ENCODE measurements around the gene GTPBP1. TPM values are rescaled to one million over a fixed set of nuclear protein-coding genes. Genes with fewer than 3 reads are reported as not detected.

GTPBP1 gene
- total RNA-seq, 2 experiments from 2014 or later, result 51.1 to 95.0 TPM

DNA sequence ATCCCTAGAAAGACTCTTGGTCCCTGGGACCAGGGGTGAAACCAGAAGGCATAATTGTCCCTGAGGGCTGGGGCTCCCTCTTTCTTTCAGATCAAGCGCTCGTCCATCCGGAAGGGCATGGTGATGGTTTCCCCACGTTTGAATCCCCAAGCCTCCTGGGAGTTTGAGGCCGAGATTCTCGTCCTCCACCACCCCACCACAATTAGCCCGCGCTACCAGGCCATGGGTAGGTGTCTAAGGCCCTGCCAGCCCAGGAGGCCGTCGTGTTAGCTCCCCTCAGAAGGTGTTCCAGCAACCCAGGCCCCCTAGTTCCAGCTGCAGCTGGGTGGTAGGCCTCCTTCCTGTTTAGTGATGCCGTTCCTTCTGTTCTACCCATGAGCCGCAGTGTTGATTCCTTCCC, 21.4 kb downstream of the GTPBP1 start:
- no TSS peak for BruUV-seq (replicated peaks)
- Histone ChIP-seq H3K9me3 (ENCODE audit: low read length) (no peaks in the 10 kb centered on the region), H3K9me2 (ENCODE audit: insufficient read depth, low read length) (no peaks in the 10 kb centered on the region), H3K4me1 (ENCODE audit: insufficient read depth, low read length, poor library complexity, severe bottlenecking) (no peaks in the 10 kb centered on the region), H3K4me2 (ENCODE audit: low read length) (no peak overlapping the region), H3K27ac (ENCODE audit: low read depth, low read length, poor library complexity, severe bottlenecking) (no peak overlapping the region), H2AFZ (ENCODE audit: low read length) (no peak overlapping the region), H3K36me3 (ENCODE audit: insufficient read depth, low read length) (peaks cover 94% of the 10 kb centered on the region), H3K4me3 (ENCODE audit: low read depth, low read length, poor library complexity, severe bottlenecking) (no peak overlapping the region), H4K20me1 (ENCODE audit: insufficient read depth, low read length) (no peaks in the 10 kb centered on the region), H3K79me2 (ENCODE audit: insufficient read depth, low read depth, low read length) (no peaks in the 10 kb centered on the region)
- intact Hi-C loops (cut with micrococcal nuclease; ENCODE audit: unreplicated experiment), result no loop called here
- DNase-seq (ENCODE audit: low spot score), result no peak
- TF ChIP-seq, protein P1, sequence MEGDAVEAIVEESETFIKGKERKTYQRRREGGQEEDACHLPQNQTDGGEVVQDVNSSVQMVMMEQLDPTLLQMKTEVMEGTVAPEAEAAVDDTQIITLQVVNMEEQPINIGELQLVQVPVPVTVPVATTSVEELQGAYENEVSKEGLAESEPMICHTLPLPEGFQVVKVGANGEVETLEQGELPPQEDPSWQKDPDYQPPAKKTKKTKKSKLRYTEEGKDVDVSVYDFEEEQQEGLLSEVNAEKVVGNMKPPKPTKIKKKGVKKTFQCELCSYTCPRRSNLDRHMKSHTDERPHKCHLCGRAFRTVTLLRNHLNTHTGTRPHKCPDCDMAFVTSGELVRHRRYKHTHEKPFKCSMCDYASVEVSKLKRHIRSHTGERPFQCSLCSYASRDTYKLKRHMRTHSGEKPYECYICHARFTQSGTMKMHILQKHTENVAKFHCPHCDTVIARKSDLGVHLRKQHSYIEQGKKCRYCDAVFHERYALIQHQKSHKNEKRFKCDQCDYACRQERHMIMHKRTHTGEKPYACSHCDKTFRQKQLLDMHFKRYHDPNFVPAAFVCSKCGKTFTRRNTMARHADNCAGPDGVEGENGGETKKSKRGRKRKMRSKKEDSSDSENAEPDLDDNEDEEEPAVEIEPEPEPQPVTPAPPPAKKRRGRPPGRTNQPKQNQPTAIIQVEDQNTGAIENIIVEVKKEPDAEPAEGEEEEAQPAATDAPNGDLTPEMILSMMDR (conservative IDR thresholded peaks at IDR 0.05; ENCODE audit: low read length), result no peak
- TF ChIP-seq EZH2phosphoT487 (IDR thresholded peaks at IDR 0.05; ENCODE audit: borderline replicate concordance, low read depth, low read length), result no peak
- CTCF ChIA-PET (ENCODE audit: unreplicated experiment), result no interaction called here
- POLR2A ChIA-PET, result no interaction called here

DNA sequence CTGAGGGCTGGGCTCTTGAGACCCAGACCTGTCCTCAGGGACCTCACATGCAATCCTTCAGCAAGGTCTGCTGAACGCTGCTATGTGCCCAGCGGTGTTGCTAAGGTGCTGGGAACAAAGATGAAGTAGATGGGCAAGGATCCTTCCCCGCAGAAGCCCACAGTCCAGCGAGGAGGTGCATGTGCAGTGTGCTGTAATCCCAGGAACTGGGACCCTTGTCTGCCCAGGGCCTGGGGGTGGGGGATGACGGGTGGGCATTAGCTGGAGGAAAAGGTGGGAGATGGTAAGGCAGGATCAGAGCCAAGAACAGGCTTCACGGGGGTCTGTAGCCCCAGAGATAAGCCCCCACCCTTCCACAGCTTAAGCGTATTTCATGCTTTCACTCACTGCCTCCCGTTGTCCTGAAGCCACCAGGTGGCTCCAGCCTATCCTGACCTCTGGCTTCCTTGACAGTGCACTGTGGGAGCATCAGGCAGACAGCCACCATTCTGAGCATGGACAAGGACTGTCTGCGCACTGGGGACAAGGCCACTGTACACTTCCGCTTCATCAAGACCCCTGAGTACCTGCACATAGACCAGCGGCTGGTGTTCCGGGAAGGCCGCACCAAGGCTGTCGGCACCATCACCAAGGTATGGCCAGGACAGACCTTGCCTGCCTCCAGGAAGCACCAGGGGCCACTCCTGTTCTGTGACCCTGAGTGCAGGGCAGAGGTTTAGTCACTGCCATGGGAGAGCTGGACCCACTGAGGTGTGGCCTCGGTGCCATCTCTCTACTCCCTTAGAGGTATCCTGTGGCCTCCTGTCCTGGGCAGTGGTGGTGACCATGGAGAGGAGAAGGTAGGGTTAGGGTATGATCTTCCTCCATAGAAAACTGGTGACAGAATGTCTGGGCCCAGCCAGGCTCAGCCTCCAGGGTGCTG, 22.0 kb downstream of the GTPBP1 start:
- ChIA-PET CTCF (ENCODE audit: unreplicated experiment) (no interaction called here), POLR2A (no interaction called here)
- H3K4me2 ChIP-seq (ENCODE audit: low read length), result no peak overlapping the region
- H4K20me1 ChIP-seq (ENCODE audit: insufficient read depth, low read length), result no peaks in the 10 kb centered on the region
- H3K79me2 ChIP-seq (ENCODE audit: insufficient read depth, low read depth, low read length), result no peaks in the 10 kb centered on the region
- no peaks in the 10 kb centered on the region for H3K9me2 ChIP-seq (ENCODE audit: insufficient read depth, low read length)
- H3K27ac ChIP-seq (ENCODE audit: low read depth, low read length, poor library complexity, severe bottlenecking), result no peak overlapping the region
- TF ChIP-seq EZH2phosphoT487 (IDR thresholded peaks at IDR 0.05; ENCODE audit: borderline replicate concordance, low read depth, low read length), result no peak
- H3K4me1 ChIP-seq (ENCODE audit: insufficient read depth, low read length, poor library complexity, severe bottlenecking), result no peaks in the 10 kb centered on the region
- H3K4me3 ChIP-seq (ENCODE audit: low read depth, low read length, poor library complexity, severe bottlenecking), result no peak overlapping the region
- H2AFZ ChIP-seq (ENCODE audit: low read length), result no peak overlapping the region
- peaks cover 88% of the 10 kb centered on the region for H3K36me3 ChIP-seq (ENCODE audit: insufficient read depth, low read length)
- intact Hi-C loops (cut with micrococcal nuclease; ENCODE audit: unreplicated experiment), result no loop called here
- no peaks in the 10 kb centered on the region for H3K9me3 ChIP-seq (ENCODE audit: low read length)
- BruUV-seq (replicated peaks), result no TSS peak
- DNase-seq (ENCODE audit: low spot score), result no peak

DNA sequence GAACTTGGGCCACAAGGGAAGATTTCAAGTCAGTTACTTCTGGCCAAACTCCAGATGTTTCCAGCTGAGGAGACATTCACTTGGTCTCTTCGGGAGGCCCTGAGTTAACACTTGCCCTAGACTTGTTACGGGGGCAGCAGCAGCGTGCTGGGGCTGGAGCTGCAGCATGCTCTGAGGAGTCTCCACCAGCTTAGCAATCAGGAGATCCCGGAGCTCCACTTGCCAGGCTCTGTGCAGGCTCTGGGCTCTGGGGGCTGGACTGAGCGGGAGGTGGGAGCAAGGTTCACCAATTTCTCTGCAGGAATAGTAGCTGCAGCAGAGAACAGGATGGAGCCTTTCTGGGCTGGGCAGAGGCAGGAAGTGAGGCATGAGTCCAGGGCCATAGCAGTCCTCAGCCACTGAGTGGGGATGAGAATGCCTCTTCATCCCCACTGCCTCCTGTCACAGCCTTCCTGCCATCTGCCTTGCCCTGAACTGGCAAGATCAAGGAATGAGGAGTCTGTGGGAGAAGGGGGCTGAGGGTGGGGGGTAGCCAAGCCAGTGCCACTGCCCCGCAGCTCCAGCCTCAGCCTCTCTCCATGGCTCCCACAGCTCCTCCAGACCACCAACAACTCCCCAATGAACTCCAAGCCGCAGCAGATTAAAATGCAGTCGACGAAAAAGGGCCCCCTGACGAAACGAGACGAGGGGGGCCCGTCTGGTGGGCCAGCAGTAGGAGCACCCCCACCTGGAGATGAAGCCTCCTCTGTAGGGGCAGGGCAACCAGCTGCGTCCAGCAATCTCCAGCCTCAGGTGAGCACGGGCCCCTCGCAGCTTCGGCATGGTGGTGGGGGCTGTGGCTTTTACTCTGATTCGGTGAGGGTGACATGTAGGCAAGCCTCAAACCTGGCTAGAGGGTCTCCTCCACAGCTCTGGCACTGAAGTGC, 23.4 kb downstream of the GTPBP1 start:
- Histone ChIP-seq H3K9me2 (ENCODE audit: insufficient read depth, low read length) (no peaks in the 10 kb centered on the region), H3K4me2 (ENCODE audit: low read length) (no peak overlapping the region), H3K4me3 (ENCODE audit: low read depth, low read length, poor library complexity, severe bottlenecking) (no peak overlapping the region), H3K9me3 (ENCODE audit: low read length) (no peaks in the 10 kb centered on the region), H3K79me2 (ENCODE audit: insufficient read depth, low read depth, low read length) (no peaks in the 10 kb centered on the region), H3K36me3 (ENCODE audit: insufficient read depth, low read length) (peaks cover 88% of the 10 kb centered on the region), H3K27ac (ENCODE audit: low read depth, low read length, poor library complexity, severe bottlenecking) (no peak overlapping the region), H4K20me1 (ENCODE audit: insufficient read depth, low read length) (no peaks in the 10 kb centered on the region), H3K4me1 (ENCODE audit: insufficient read depth, low read length, poor library complexity, severe bottlenecking) (no peaks in the 10 kb centered on the region), H2AFZ (ENCODE audit: low read length) (no peak overlapping the region)
- CTCF ChIA-PET (ENCODE audit: unreplicated experiment), result no interaction called here
- BruUV-seq (replicated peaks), result no TSS peak
- POLR2A ChIA-PET, result no interaction called here
- no peak for DNase-seq (ENCODE audit: low spot score)
- no peak for TF ChIP-seq EZH2phosphoT487 (IDR thresholded peaks at IDR 0.05; ENCODE audit: borderline replicate concordance, low read depth, low read length)
- TF ChIP-seq, protein P1 (conservative IDR thresholded peaks at IDR 0.05; ENCODE audit: low read length), result no peak
- intact Hi-C loops (cut with micrococcal nuclease; ENCODE audit: unreplicated experiment), result no loop called here
